HG02938 (cell line): ENCODE results near the gene MC5R.
"Not testable (repeated sequence)": the region's sequence is repeated elsewhere in the genome, so short reads cannot be mapped to it uniquely, and the experiment has no call there.

Experiments
- ATAC-seq: cut with Tn5 transposase; IDR thresholded peaks from one replicate; pipeline ENCODE4 v1.9.1; 2021; ENCODE audit warnings: mild to moderate bottlenecking, moderate library complexity; ENCODE audit not compliant: unreplicated experiment

The MC5R gene

GRCh38 chr18:13836559-13836958 lies 12.6 kb downstream of the MC5R start:
- no peak for ATAC-seq

DNA sequence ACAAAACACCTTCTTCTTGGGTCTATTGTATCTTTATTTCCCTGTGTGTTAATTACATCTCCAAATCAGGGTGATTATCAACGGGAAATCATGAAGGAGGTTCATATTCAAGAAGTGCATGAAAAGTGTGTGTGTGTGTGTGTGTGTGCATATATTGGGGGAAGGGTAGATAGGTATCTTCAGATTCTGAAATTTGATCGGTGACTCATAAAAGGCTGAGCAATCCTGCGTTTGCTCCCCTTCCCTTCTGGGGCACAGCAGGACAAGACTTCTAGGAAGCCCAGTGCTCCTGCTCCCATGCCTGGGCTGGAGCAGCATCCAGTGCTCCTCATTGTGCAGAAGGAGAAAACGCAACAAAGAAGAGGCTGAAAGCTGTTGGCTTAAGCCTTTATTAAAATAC lies 25.8 kb downstream of the MC5R start:
- ATAC-seq: no peak

DNA sequence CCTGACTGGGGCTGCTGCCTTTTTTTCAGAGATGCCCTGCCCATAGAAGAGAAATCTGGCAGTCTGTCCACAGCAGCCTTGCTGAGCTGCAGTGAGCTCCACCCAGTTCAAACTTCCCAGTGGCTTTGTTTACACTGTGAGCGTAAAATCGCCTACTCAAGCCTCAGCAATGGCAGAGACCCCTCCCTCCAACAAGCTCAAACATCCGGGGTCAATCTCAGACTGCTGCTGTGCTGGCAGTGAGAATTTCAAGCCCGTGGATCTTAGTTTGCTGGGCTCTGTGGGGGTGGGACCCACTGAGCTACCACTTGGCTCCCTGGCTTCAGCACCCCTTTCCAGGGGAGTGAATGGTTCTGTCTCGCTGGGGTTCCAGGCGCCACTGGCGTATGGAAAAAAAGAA lies 38.9 kb downstream of the MC5R start:
- ATAC-seq: not testable (repeated sequence)

- no peak for ATAC-seq
These were observed 44.7 kb downstream of the MC5R start for GRCh38 chr18:13868501-13869271.

- ATAC-seq: no peak
These were observed 47.8 kb downstream of the MC5R start for GRCh38 chr18:13871701-13872100.

- no peak for ATAC-seq
These were observed 48.4 kb downstream of the MC5R start for GRCh38 chr18:13872373-13872772.

DNA sequence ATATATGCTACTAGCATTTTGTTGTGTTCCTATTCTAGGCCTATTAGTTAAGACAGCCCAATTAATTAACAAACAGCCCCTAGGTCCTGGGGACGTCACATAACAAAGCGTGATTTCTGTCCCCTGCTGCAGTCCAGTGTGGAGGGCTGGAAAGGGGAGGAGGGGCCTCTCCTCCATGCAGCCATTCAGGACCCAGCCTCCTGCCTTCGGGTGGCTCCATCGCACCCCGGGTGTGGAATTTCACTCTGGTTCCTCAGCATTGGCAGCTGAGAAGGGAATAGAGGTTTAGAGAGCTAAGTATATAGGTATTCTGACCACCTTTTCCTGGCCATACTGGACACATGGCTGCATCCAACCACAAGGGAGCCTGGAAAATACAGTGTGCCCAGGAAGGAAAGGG lies 49.0 kb downstream of the MC5R start:
- ATAC-seq: no peak

DNA sequence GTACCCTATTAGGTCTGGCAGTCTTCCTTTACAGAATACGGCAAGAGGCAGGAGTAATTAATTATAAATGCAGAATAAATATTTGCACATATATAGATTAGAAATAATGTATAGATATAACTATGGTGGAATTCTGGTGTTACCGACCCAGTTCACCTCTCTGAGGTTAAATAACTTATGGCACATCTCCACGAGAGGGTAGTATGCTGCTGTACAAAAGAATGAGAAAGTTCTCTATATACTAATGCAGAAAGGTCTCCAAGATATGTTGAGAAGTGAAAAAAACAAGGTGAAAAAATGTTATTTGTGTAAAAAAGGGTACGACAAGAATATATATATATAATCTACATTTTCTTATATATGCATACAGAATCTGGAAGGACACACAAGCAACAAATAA lies 50.6 kb downstream of the MC5R start:
- no peak for ATAC-seq
